Type B pancreatic cell (in vitro differentiated cells): ENCODE results near the gene COPZ2. TPM values are rescaled to one million over a fixed set of nuclear protein-coding genes. Genes with fewer than 3 reads are reported as not detected.
"Not testable (repeated sequence)": the region's sequence is repeated elsewhere in the genome, so short reads cannot be mapped to it uniquely, and the experiment has no call there.

Experiments
- DNase-seq: peaks from one replicate; pipeline ENCODE4 v3.0.0; 2021; ENCODE audit warnings: mixed read lengths; ENCODE audit not compliant: unreplicated experiment; ENCODE audit errors: extremely low spot score
- H3K27ac Mint-ChIP-seq: 2 replicates; pipeline ENCODE4 v1.8.0; 2021; ENCODE audit warnings: mild to moderate bottlenecking, mixed read lengths
- H3K27me3 Mint-ChIP-seq: 2 replicates; pipeline ENCODE4 v1.8.0; 2021; ENCODE audit warnings: mixed read lengths
- H3K36me3 Mint-ChIP-seq: 2 replicates; pipeline ENCODE4 v1.8.0; 2021; ENCODE audit warnings: mixed read lengths
- H3K4me1 Mint-ChIP-seq: one replicate; pipeline ENCODE4 v1.8.0; 2021; ENCODE audit warnings: mixed read lengths; ENCODE audit not compliant: unreplicated experiment
- H3K4me3 Mint-ChIP-seq: 2 replicates; pipeline ENCODE4 v1.8.0; 2021; ENCODE audit warnings: mild to moderate bottlenecking, mixed read lengths
- H3K9me3 Mint-ChIP-seq: 2 replicates; pipeline ENCODE4 v1.8.0; 2021; ENCODE audit warnings: mixed read lengths
- CTCF ChIP-seq: fragments of 200-600 bp; sonication (generic); conservative IDR thresholded peaks from 2 replicates; pipeline ENCODE4 v1.5.0; 2021; ENCODE audit warnings: antibody characterized with exemption, mild to moderate bottlenecking
- total RNA-seq: library from RNA; stranded (reverse); gene quantifications from 2 replicates; pipeline ENCODE4 v1.2.1, GENCODE V29; 2021; ENCODE audit warnings: low replicate concordance

Gene COPZ2
- total RNA-seq, 1 donor from 2014 or later, result 5.7 TPM

GRCh38 chr17:48071654-48072053 is 34.1 kb upstream of the COPZ2 start:
- H3K27ac Mint-ChIP-seq, result no peak overlapping the region
- H3K27me3 Mint-ChIP-seq, result no peaks in the 10 kb centered on the region
- no peak for DNase-seq
- no peaks in the 10 kb centered on the region for H3K9me3 Mint-ChIP-seq
- peaks cover 3% of the 10 kb centered on the region for H3K4me1 Mint-ChIP-seq
- peaks cover 33% of the 10 kb centered on the region for H3K36me3 Mint-ChIP-seq
- no peak for TF ChIP-seq CTCF
- no peak overlapping the region for H3K4me3 Mint-ChIP-seq

GRCh38 chr17:48070195-48070594 is 32.6 kb upstream of the COPZ2 start:
- H3K27me3 Mint-ChIP-seq, result no peaks in the 10 kb centered on the region
- peaks cover 3% of the 10 kb centered on the region for H3K4me1 Mint-ChIP-seq
- H3K27ac Mint-ChIP-seq, result no peak overlapping the region
- H3K9me3 Mint-ChIP-seq, result no peaks in the 10 kb centered on the region
- H3K36me3 Mint-ChIP-seq, result peaks cover 27% of the 10 kb centered on the region
- no peak for DNase-seq
- H3K4me3 Mint-ChIP-seq, result no peak overlapping the region
- TF ChIP-seq CTCF, result no peak

- no peak for DNase-seq
- Mint-ChIP-seq H3K4me3 (no peak overlapping the region), H3K9me3 (no peaks in the 10 kb centered on the region), H3K27ac (peak overlapping the region; percentile 61), H3K4me1 (no peaks in the 10 kb centered on the region), H3K27me3 (no peaks in the 10 kb centered on the region), H3K36me3 (peaks cover 25% of the 10 kb centered on the region)
- peak; percentile 69 for TF ChIP-seq CTCF
These were observed 30.9 kb upstream of the COPZ2 start for GRCh38 chr17:48068491-48068961.

- not testable (repeated sequence) for H3K4me1 Mint-ChIP-seq, H3K27me3 Mint-ChIP-seq, DNase-seq, H3K9me3 Mint-ChIP-seq, H3K4me3 Mint-ChIP-seq, H3K27ac Mint-ChIP-seq
- H3K36me3 Mint-ChIP-seq, result peaks cover 25% of the 10 kb centered on the region
These were observed 30.2 kb upstream of the COPZ2 start for GRCh38 chr17:48067808-48068207.

- Mint-ChIP-seq H3K27me3 (no peaks in the 10 kb centered on the region), H3K27ac (no peak overlapping the region), H3K9me3 (no peaks in the 10 kb centered on the region), H3K4me1 (no peaks in the 10 kb centered on the region), H3K4me3 (no peak overlapping the region), H3K36me3 (peaks cover 29% of the 10 kb centered on the region)
- no peak for TF ChIP-seq CTCF
- DNase-seq, result no peak
These were observed 29.6 kb upstream of the COPZ2 start for GRCh38 chr17:48067245-48067644.

GRCh38 chr17:48066656-48067055 is 29.1 kb upstream of the COPZ2 start:
- TF ChIP-seq CTCF, result peak; percentile 34
- DNase-seq, result no peak
- Mint-ChIP-seq H3K9me3 (no peaks in the 10 kb centered on the region), H3K27ac (no peak overlapping the region), H3K4me1 (no peaks in the 10 kb centered on the region), H3K4me3 (no peak overlapping the region), H3K27me3 (no peaks in the 10 kb centered on the region), H3K36me3 (peaks cover 29% of the 10 kb centered on the region)
